Breast epithelium (tissue), 4 donors: ENCODE results near the gene ANKRD40CL. TPM values are rescaled to one million over a fixed set of nuclear protein-coding genes. Genes with fewer than 3 reads are reported as not detected.

Source experiments
- DNase-seq, 2 donors: peaks; one replicate each; pipeline ENCODE4 v3.0.0-alpha.2; 2019; ENCODE audit warnings: low spot score in 2 of 2
- H3K27ac ChIP-seq, 2 donors: fragments of 200-600 bp; sonication (generic) in 1 of 2; one replicate each; pipeline ENCODE4 v1.5.1; 2016 to 2019; ENCODE audit warnings: mild to moderate bottlenecking in 1 of 2
- H3K27me3 ChIP-seq, 2 donors: fragments of 200-600 bp; sonication (generic) in 1 of 2; one replicate each; pipeline versions ENCODE4 v1.5.1 to v1.6.0; 2017 to 2019; ENCODE audit warnings: control low read depth in 1 of 2, mild to moderate bottlenecking in 1 of 2
- H3K36me3 ChIP-seq: fragments of 200-600 bp; one replicate; pipeline ENCODE4 v1.5.1; 2019
- H3K4me1 ChIP-seq, 2 donors: fragments of 200-600 bp; sonication (generic); one replicate each; pipeline ENCODE4 v1.5.1; 2016 to 2019; ENCODE audit warnings: control low read depth in 1 of 2
- H3K4me3 ChIP-seq, 3 donors: fragments of 200-600 bp; sonication (generic); 1 replicate in 2 of 3; 2 replicates in 1 of 3; pipeline ENCODE4 v1.5.1; 2016 to 2019; ENCODE audit warnings: mild to moderate bottlenecking in 3 of 3, moderate library complexity in 2 of 3
- H3K9me3 ChIP-seq, 2 donors: fragments of 200-600 bp; sonication (generic) in 1 of 2; one replicate each; pipeline ENCODE4 v1.5.1; 2016 to 2019; ENCODE audit warnings: control low read depth in 1 of 2
- CTCF ChIP-seq, 3 donors: fragments of 450-650 bp; IDR thresholded peaks; one replicate each; pipeline ENCODE4 v1.5.1; 2016 to 2017; ENCODE audit warnings: antibody characterized with exemption in 3 of 3, mild to moderate bottlenecking in 3 of 3, moderate library complexity in 3 of 3
- POLR2A ChIP-seq: fragments of 450-650 bp; IDR thresholded peaks from one replicate; pipeline ENCODE4 v1.6.1; 2016; ENCODE audit warnings: antibody characterized with exemption, mild to moderate bottlenecking, moderate library complexity
- POLR2AphosphoS5 ChIP-seq, 3 donors: sonication (generic); formaldehyde crosslinking; IDR thresholded peaks; one replicate each; pipeline ENCODE4 v1.6.1; 2017; ENCODE audit warnings: antibody characterized with exemption in 3 of 3
- intact Hi-C: fragments of 100-400 bp; cut with DNase I; formaldehyde crosslinking; loops from one replicate; pipeline ENCODE4 v1.15.1; 2023; ENCODE audit warnings: low total_unique reads
- total RNA-seq, 3 donors: library from RNA; depleted of rRNA; stranded (reverse); fragments of >200 nt; gene quantifications; one replicate each; pipeline ENCODE4 v1.1.0, GENCODE V29; 2016

The ANKRD40CL gene
- total RNA-seq, 3 donors from 2014 or later: not detected

GRCh38 chr17:50781167-50781566 lies 13.8 kb upstream of the ANKRD40CL start:
- Histone ChIP-seq H3K4me3 (peak overlapping the region in 2 of 3 donors; percentile 31 to 36), H3K36me3 (no peaks in the 10 kb centered on the region), H3K27me3 (no peaks in the 10 kb centered on the region), H3K4me1 (no peaks in the 10 kb centered on the region), H3K9me3 (no peaks in the 10 kb centered on the region), H3K27ac (no peak overlapping the region)
- no peak for TF ChIP-seq POLR2AphosphoS5 (IDR thresholded peaks at IDR 0.05)
- TF ChIP-seq CTCF (IDR thresholded peaks at IDR 0.05): no peak
- TF ChIP-seq POLR2A: no peak
- intact Hi-C loops: no loop called here
- DNase-seq: no peak

- Histone ChIP-seq H3K27ac (no peak overlapping the region), H3K36me3 (no peaks in the 10 kb centered on the region), H3K4me3 (no peak overlapping the region), H3K4me1 (no peaks in the 10 kb centered on the region), H3K9me3 (no peaks in the 10 kb centered on the region), H3K27me3 (no peaks in the 10 kb centered on the region)
- no peak for DNase-seq
- intact Hi-C loops: no loop called here
- no peak for TF ChIP-seq POLR2AphosphoS5 (IDR thresholded peaks at IDR 0.05)
- TF ChIP-seq CTCF (IDR thresholded peaks at IDR 0.05): no peak
- TF ChIP-seq POLR2A: no peak
Measured at GRCh38 chr17:50779747-50780353, 12.5 kb upstream of the ANKRD40CL start.

- no peaks in the 10 kb centered on the region for H3K36me3 ChIP-seq
- intact Hi-C loops: no loop called here
- no peaks in the 10 kb centered on the region for H3K9me3 ChIP-seq
- no peak for DNase-seq
- no peaks in the 10 kb centered on the region for H3K27me3 ChIP-seq
- TF ChIP-seq POLR2A (no peak), CTCF (IDR thresholded peaks at IDR 0.05) (no peak), POLR2AphosphoS5 (IDR thresholded peaks at IDR 0.05) (no peak)
- no peak overlapping the region for H3K27ac ChIP-seq
- H3K4me3 ChIP-seq: no peak overlapping the region
- H3K4me1 ChIP-seq: no peaks in the 10 kb centered on the region
Measured at GRCh38 chr17:50778988-50779387, 11.7 kb upstream of the ANKRD40CL start.

GRCh38 chr17:50778471-50778870 lies 11.2 kb upstream of the ANKRD40CL start:
- TF ChIP-seq POLR2AphosphoS5 (IDR thresholded peaks at IDR 0.05) (no peak), CTCF (IDR thresholded peaks at IDR 0.05) (no peak), POLR2A (no peak)
- no peak for DNase-seq

GRCh38 chr17:50775926-50776325 lies 8.6 kb upstream of the ANKRD40CL start:
- Histone ChIP-seq H3K27me3 (no peaks in the 10 kb centered on the region), H3K4me1 (no peaks in the 10 kb centered on the region), H3K27ac (no peak overlapping the region), H3K4me3 (no peak overlapping the region), H3K36me3 (no peaks in the 10 kb centered on the region), H3K9me3 (no peaks in the 10 kb centered on the region)
- DNase-seq: no peak
- intact Hi-C loops: no loop called here
- TF ChIP-seq POLR2A (no peak), POLR2AphosphoS5 (IDR thresholded peaks at IDR 0.05) (no peak), CTCF (IDR thresholded peaks at IDR 0.05) (no peak)

More at GRCh38 chr17:50778471-50778870, 11.2 kb upstream of the ANKRD40CL start:
- Histone ChIP-seq H3K4me3 (no peak overlapping the region), H3K27me3 (no peaks in the 10 kb centered on the region), H3K27ac (no peak overlapping the region), H3K4me1 (no peaks in the 10 kb centered on the region), H3K36me3 (no peaks in the 10 kb centered on the region), H3K9me3 (no peaks in the 10 kb centered on the region)
- intact Hi-C loops: no loop called here
